ENCODE data around the gene HMGN4. TPM values are rescaled to one million over a fixed set of nuclear protein-coding genes. Genes with fewer than 3 reads are reported as not detected.
A peak's percentile ranks its signal among the peaks of the same experiment; 100 is the strongest.
"Not testable (repeated sequence)": the region's sequence is repeated elsewhere in the genome, so short reads cannot be mapped to it uniquely, and the experiment has no call there.

The HMGN4 gene
- total RNA-seq, result 10 to 100 TPM; 75.6 to 78.4 TPM

DNA sequence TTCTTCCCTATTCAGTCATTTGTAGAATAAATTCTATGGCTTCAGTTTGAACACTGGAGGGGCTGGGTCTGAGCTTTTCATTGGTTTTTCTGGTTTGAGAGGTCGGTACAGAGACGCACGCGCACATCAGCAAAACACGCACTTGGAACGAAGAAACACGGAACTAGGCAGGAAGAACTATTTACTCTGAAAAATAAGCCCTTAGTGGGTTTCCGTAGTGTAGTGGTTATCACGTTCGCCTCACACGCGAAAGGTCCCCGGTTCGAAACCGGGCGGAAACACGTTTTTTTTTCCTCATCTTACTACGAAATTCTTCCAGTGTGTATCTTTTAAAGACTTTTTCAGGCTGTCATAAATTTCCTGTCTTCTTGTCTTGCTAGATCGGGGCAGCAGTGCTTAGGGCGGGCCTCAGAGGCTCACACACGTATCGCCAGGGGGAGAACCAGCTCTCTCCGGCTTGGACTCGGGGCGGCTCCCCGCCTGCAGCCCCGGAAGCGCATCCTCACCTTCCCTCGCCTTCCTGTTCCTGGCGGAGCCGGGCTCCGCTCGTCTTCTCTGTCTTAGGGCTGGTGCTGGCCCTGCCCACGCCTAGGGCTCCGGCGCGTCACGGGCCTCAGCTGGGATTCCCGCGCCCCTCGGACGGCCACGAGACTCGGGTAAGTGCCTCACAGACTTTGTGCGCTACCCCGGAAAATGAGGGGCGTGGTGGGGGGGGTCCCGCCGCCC, at the start of gene HMGN4:
TSS of gene HMGN4 (plus strand) at position 521 of the 726 bp plus-strand sequence. CDS start 6,841 bp downstream, outside the sequence.
- Mint-ChIP-seq H3K9me3 (ENCODE audit: low read depth) (no peaks in the 10 kb centered on the region), H3K27me3 (no peaks in the 10 kb centered on the region), H3K27ac (peak within 1 kb of the TSS; percentile 95), H3K4me1 (peaks cover 58% of the 10 kb centered on the region), H3K36me3 (peaks cover 24% of the 10 kb centered on the region), H3K4me3 (peak within 1 kb of the TSS; percentile 87)
- peak; percentile 73 for ATAC-seq
- peak; percentile 85 for DNase-seq
- CTCF ChIA-PET, result interaction anchor here (0.6 to 8.0 kb wide), 13 partner anchors 10 to 207 kb away, joined by 3 to 60 read pairs (median 3); no protein-coding TSS in a partner anchor

DNA sequence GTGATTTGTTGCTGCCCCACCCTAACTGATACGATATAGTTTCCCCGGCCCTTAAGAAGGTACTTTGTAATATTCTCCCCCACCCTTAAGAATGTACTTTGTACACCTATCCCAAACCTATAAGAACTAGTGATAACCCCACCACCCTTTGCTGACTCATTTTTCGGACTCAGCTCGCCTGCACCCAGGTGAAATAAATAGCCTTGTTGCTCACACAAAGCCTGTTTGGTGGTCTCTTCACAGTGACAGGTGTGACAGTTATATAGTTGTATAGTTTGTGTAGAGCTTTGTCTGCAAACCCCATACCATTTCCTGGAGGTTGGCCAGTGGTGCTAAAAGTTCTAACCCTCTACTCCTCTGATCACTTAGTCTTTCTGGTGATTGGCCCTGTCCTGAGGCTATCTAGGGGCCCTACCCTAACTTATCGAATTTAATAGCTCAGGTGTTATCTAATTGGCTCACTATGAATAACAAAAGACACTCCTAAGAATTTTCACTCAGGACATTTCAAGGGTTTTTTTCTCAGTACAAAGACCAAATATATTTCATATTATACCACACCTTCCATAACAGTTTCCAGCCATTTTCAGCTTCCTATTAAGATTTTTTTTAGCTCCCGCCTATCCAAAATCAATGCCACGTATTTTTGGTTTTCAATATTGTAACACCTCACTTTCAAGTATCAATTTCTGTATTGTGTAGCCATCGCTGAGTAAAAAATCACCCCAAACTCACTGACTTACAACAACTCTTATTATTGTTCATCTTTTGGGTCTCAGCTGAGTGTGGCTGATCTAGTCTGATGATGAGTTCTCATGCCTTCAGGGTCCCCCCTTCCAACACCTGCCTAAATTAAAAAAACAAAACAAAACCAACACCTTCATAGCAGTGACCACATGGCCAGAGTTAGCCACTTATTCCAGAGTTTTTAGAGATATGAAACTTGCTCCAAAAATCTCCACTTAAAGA, 47.9 kb upstream of the HMGN4 start:
- Mint-ChIP-seq H3K27ac (no peak overlapping the region), H3K4me1 (peaks cover 24% of the 10 kb centered on the region), H3K36me3 (peaks cover 5% of the 10 kb centered on the region), H3K4me3 (no peak overlapping the region), H3K9me3 (ENCODE audit: low read depth) (peaks cover 3% of the 10 kb centered on the region), H3K27me3 (no peaks in the 10 kb centered on the region)
- CTCF ChIA-PET, result interaction anchor here (0.6 to 1.4 kb wide), 5 partner anchors 10 to 604 kb away, joined by 3 to 4 read pairs (median 3); partner anchors contain the start of gene BTN1A1
- ATAC-seq (no peak), DNase-seq (no peak)

DNA sequence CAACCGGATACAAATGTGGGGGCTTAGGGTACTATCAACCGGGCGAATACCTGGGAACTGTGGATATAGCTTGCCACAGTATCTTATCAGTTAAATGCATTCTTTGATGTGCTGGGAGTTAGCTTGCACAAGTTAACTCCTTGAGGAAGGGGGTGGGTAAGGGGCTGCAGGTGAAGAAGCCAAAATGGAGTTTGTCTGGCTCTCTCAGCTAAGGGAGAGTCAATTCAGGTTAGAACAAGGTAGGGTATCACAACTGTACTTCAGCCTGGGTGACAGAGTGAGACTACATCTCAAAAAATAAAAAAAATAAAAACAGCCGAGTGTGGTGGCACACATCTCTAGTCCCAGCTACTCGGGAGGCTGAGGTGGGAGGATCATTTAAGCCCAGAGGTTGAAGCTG, 46.6 kb upstream of the HMGN4 start:
- H3K36me3 Mint-ChIP-seq, result no peaks in the 10 kb centered on the region
- H3K4me1 Mint-ChIP-seq, result peaks cover 24% of the 10 kb centered on the region
- H3K27me3 Mint-ChIP-seq, result no peaks in the 10 kb centered on the region
- peaks cover 3% of the 10 kb centered on the region for H3K9me3 Mint-ChIP-seq (ENCODE audit: low read depth)
- no peak for DNase-seq
- CTCF ChIA-PET, result interaction anchor here (1.4 kb wide), 1 partner anchor 72 kb away, joined by 3 read pairs; no protein-coding TSS in a partner anchor
- ATAC-seq, result no peak
- H3K27ac Mint-ChIP-seq, result no peak overlapping the region
- no peak overlapping the region for H3K4me3 Mint-ChIP-seq

DNA sequence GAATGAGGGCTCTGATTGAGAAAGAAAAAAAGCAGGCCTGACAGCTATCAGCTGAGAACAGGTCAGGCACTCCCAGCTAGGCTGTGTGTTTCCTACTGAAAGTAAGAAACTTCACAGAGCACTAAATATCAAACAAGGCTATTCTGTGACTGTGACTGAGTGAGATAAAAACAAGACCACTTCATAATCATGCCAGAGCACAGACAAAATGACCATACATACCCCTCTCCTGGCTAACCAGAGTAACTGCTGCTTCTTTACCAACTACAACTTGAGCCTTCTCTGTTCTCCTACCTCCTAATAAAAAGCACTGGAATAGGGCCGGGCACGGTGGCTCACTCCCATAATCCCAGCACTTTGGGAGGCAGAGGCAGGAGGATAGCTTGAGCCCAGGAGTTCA, 44.9 kb upstream of the HMGN4 start:
- Mint-ChIP-seq H3K4me1 (peaks cover 24% of the 10 kb centered on the region), H3K36me3 (no peaks in the 10 kb centered on the region), H3K4me3 (no peak overlapping the region), H3K9me3 (ENCODE audit: low read depth) (no peaks in the 10 kb centered on the region), H3K27ac (no peak overlapping the region), H3K27me3 (peaks cover 2% of the 10 kb centered on the region)
- ATAC-seq, result peak; percentile 78
- CTCF ChIA-PET, result interaction anchor here (1.7 kb wide), 1 partner anchor 152 kb away, joined by 6 read pairs; no protein-coding TSS in a partner anchor
- no peak for DNase-seq

DNA sequence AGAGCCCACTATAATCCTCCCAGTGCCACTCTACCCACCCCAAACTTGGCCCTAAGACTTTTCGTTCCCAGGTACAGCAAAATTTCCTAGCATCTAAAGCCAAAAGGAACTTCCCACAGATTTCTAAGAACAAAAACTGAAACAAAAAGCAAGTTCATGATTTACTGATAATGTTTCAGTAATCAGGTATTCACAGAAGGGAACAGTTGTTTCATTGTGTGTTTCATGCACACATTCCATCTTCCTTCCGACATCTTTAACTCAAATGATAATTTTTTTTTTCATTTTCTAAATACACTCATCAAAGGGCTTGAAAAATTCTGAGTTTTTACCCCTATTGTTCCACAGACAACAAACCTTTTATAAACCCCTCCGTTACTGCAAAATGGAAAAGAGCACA, 44.0 kb upstream of the HMGN4 start:
- no peak for DNase-seq
- Mint-ChIP-seq H3K27ac (no peak overlapping the region), H3K4me1 (peaks cover 24% of the 10 kb centered on the region), H3K9me3 (ENCODE audit: low read depth) (no peaks in the 10 kb centered on the region), H3K4me3 (no peak overlapping the region), H3K27me3 (peaks cover 2% of the 10 kb centered on the region), H3K36me3 (no peaks in the 10 kb centered on the region)
- CTCF ChIA-PET, result interaction anchor here (1.7 kb wide), 1 partner anchor 153 kb away, joined by 6 read pairs; no protein-coding TSS in a partner anchor
- no peak for ATAC-seq

DNA sequence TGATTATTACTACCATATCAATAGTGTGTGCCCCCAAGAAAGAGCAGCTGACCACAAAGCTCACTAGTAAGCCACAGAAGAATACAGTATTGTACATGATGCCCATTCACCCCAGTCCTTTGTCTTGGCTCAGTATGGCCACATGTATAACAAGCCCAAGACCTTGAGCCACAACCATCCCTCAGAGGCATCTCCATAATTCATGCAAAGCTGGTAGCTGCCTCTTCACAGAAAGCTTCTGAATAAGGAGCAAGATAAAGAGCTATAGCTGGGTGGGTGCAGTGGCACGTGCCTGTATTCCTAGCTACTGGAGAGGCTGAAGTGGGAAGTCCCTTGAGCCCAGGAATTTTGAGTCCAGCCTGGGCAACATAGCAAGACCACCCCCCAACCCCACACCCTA, 42.9 kb upstream of the HMGN4 start:
- Mint-ChIP-seq H3K36me3 (no peaks in the 10 kb centered on the region), H3K27ac (no peak overlapping the region), H3K27me3 (peaks cover 2% of the 10 kb centered on the region), H3K4me1 (peaks cover 24% of the 10 kb centered on the region), H3K4me3 (no peak overlapping the region), H3K9me3 (ENCODE audit: low read depth) (no peaks in the 10 kb centered on the region)
- DNase-seq, result no peak
- no peak for ATAC-seq
- CTCF ChIA-PET, result interaction anchor here (1.6 to 1.7 kb wide), 2 partner anchors 38 to 154 kb away, joined by 4 to 6 read pairs; partner anchors contain the start of gene BTN2A1

DNA sequence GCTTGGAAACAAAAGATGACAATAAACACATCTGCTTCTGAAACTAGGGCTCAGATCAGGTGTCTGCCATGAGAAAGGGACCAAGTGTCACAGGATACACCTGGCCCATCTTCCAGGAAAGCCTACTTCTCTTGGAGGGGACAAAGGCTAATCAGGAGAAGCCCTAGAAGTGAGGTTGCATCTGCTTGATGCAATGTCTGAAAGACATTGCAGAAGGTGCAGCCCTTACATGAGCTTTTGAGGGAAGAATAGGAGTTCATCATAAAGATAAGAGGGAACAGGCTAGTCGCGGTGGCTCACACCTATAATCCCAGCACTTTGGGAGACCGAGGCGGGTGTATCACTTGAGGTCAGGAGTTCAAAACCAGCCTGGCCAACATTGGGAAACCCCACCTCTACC, 40.6 kb upstream of the HMGN4 start:
- ATAC-seq, result no peak
- Mint-ChIP-seq H3K36me3 (no peaks in the 10 kb centered on the region), H3K27me3 (peaks cover 22% of the 10 kb centered on the region), H3K4me3 (no peak overlapping the region), H3K4me1 (peaks cover 28% of the 10 kb centered on the region), H3K27ac (no peak overlapping the region), H3K9me3 (ENCODE audit: low read depth) (no peaks in the 10 kb centered on the region)
- DNase-seq, result no peak
- CTCF ChIA-PET, result no interaction called here

DNA sequence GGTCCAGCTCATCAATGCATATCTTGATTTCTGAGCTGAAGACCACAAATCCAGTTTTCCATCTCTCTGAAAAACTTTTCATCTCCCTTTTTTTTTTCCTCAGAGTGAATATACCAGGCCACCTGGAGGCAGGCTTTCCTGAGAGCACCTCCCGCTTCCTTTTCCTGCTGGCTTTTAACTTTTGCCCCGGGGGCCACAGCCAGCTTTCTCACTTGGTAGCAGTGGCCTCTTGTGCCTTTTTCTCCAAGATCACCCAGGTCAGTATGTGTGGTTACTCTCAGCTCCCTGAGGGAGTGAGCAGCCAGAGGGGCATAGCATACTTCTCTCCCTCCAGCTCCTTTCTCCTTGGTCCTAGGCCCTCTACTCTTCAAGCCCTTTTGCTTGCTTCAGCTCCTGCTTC, 38.1 kb upstream of the HMGN4 start, which contains the start of gene BTN1A1:
TSS of gene BTN1A1 (plus strand) at position 202 of the 400 bp plus-strand sequence. CDS start 984 bp downstream, outside the sequence.
- ATAC-seq (no peak), DNase-seq (no peak)
- H3K4me3 Mint-ChIP-seq, result no peak within 1 kb of the TSS
- peaks cover 40% of the 10 kb centered on the region for H3K27me3 Mint-ChIP-seq
- no peaks in the 10 kb centered on the region for H3K36me3 Mint-ChIP-seq
- CTCF ChIA-PET, result interaction anchor here (0.8 kb wide), 1 partner anchor 10 kb away, joined by 4 read pairs; no protein-coding TSS in a partner anchor
- H3K4me1 Mint-ChIP-seq, result peaks cover 10% of the 10 kb centered on the region
- H3K27ac Mint-ChIP-seq, result no peak within 1 kb of the TSS
- no peaks in the 10 kb centered on the region for H3K9me3 Mint-ChIP-seq (ENCODE audit: low read depth)

DNA sequence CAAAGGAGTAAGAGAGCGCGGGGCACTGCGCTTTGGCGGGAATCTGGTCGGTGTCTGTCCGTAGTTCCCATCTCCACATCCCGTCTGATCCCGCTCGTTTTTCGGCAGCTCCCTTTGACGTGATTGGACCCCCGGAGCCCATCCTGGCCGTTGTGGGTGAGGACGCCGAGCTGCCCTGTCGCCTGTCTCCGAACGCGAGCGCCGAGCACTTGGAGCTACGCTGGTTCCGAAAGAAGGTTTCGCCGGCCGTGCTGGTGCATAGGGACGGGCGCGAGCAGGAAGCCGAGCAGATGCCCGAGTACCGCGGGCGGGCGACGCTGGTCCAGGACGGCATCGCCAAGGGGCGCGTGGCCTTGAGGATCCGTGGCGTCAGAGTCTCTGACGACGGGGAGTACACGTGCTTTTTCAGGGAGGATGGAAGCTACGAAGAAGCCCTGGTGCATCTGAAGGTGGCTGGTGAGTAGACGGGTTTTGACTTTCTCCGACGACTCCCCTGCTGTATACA, 36.6 kb upstream of the HMGN4 start:
- ATAC-seq, result peak; percentile 80
- Mint-ChIP-seq H3K27ac (peak overlapping the region; percentile 29), H3K9me3 (ENCODE audit: low read depth) (no peaks in the 10 kb centered on the region), H3K4me1 (peaks cover 10% of the 10 kb centered on the region), H3K27me3 (peaks cover 44% of the 10 kb centered on the region), H3K36me3 (no peaks in the 10 kb centered on the region), H3K4me3 (peak overlapping the region; percentile 60)
- DNase-seq, result peak; percentile 42
- CTCF ChIA-PET, result interaction anchor here (0.8 to 1.3 kb wide), 2 partner anchors 56 to 161 kb away, joined by 3 read pairs; no protein-coding TSS in a partner anchor

DNA sequence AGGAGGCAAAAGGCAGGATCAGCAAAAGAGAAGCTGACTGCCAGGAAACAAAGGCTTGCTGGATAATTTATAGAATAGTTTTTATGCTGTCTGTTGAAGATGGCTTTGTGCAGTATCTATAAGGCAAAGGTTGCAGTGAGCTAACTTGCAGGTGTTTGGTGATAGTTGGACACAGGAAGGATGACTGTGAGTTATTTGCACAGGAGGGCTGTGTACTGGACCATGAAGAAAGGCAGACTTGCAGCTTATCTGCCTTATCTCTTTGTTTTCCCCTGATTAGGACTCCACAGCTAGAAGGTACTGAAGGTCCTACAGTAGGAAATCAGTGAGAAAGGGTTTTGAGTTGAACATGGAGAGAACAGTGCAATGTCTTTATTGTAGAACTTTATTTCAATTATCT, 36.0 kb upstream of the HMGN4 start:
- ATAC-seq (peak; percentile 45), DNase-seq (no peak)
- CTCF ChIA-PET, result no interaction called here
- Mint-ChIP-seq H3K27me3 (peaks cover 44% of the 10 kb centered on the region), H3K4me3 (peak overlapping the region; percentile 60), H3K36me3 (no peaks in the 10 kb centered on the region), H3K27ac (no peak overlapping the region), H3K9me3 (ENCODE audit: low read depth) (no peaks in the 10 kb centered on the region), H3K4me1 (peaks cover 10% of the 10 kb centered on the region)

DNA sequence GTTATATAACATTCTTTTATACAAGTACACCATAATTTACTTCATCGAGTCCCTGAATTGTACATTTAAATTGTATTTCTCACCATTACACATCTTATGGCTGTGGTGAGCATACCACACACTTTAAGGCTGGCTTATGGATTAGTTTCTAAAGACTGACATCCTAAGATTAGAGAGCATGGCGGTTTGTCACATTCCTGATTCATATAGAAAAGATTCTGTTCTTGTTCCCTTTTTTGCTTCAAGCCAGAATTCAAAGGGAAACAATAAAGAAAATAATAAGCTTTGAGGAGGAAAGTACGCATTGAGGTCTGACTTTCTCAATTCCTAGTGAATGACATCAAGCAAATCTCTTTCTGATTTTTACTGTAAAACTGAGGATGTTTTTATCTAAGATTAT, 35.5 kb upstream of the HMGN4 start:
- H3K27ac Mint-ChIP-seq, result no peak overlapping the region
- CTCF ChIA-PET, result no interaction called here
- H3K27me3 Mint-ChIP-seq, result peaks cover 42% of the 10 kb centered on the region
- no peaks in the 10 kb centered on the region for H3K9me3 Mint-ChIP-seq (ENCODE audit: low read depth)
- peaks cover 10% of the 10 kb centered on the region for H3K4me1 Mint-ChIP-seq
- H3K4me3 Mint-ChIP-seq, result no peak overlapping the region
- no peaks in the 10 kb centered on the region for H3K36me3 Mint-ChIP-seq
- ATAC-seq (no peak), DNase-seq (no peak)

DNA sequence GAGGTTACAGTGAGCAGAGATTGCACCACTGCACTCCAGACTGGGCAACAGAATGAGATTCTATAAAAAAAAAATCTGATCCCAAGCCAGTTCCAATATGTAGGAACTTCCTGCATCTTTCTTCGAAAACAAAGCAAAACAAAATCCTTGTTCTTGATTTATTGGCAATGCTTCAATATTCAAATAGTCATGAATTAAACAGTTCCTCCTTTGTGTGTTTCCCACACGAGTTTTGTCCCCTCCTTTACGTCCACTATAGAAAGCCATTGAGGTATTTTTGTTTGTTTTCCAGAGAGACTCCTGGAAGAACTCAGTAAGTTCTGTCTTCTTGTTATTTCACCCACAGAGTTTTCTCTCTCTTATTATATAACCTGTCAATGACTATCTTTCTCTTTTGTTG, 30.5 kb upstream of the HMGN4 start:
- Mint-ChIP-seq H3K36me3 (no peaks in the 10 kb centered on the region), H3K9me3 (ENCODE audit: low read depth) (no peaks in the 10 kb centered on the region), H3K4me3 (no peak overlapping the region), H3K27me3 (peaks cover 21% of the 10 kb centered on the region), H3K4me1 (no peaks in the 10 kb centered on the region), H3K27ac (no peak overlapping the region)
- CTCF ChIA-PET, result no interaction called here
- ATAC-seq (no peak), DNase-seq (no peak)

DNA sequence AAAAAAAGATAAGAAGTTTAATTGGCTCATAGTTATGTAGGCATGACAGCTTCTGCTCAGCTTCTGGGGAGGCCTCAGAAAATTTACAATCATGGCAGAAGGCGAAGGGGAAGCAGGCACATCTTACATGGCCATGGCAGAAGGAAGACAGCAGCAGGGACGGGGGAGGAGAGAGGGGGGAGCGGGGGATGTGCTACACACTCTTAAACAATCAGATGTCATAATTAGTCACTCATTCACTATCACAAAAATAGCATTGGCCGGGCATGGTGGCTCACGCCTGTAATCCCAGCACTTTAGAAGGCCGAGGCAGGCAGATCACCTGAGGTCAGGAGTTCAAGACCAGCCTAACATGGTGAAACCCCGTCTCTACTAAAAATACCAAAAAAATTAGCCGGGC, 27.1 kb upstream of the HMGN4 start:
- H3K36me3 Mint-ChIP-seq; ATAC-seq; H3K27me3 Mint-ChIP-seq; H3K4me3 Mint-ChIP-seq; H3K4me1 Mint-ChIP-seq; H3K27ac Mint-ChIP-seq; DNase-seq; CTCF ChIA-PET; H3K9me3 Mint-ChIP-seq (ENCODE audit: low read depth): not testable (repeated sequence)

Measured in activated CD8-positive, alpha-beta memory T cell treated with anti-CD3 and anti-CD28 coated beads, Interleukin-2, amount 10 ng/mL, durations not matched to agents 7 days and 5 days (primary cell).